Smooth muscle cell (in vitro differentiated cells): ENCODE data around the gene IDH3B. TPM values are rescaled to one million over a fixed set of nuclear protein-coding genes. Genes with fewer than 3 reads are reported as not detected.

Source experiments
- DNase-seq: peaks from one replicate; lab custom pipeline; 2025; ENCODE audit not compliant: unreplicated experiment; lab: John Stamatoyannopoulos, UW
- H2AFZ ChIP-seq: fragments of 200-600 bp; sonication (generic); 2 replicates; pipeline ENCODE4 v1.6.0; 2016; ENCODE audit warnings: antibody characterized with exemption, low read depth, mild to moderate bottlenecking
- H3F3A ChIP-seq: fragments of 200-600 bp; sonication (generic); 2 replicates; pipeline ENCODE4 v1.6.0; 2017; ENCODE audit warnings: antibody characterized with exemption, low read depth
- H3K27ac ChIP-seq: fragments of 200-600 bp; sonication (generic); 2 replicates; pipeline ENCODE4 v1.5.1; 2016; ENCODE audit warnings: low read depth, mild to moderate bottlenecking
- H3K27me3 ChIP-seq: fragments of 200-600 bp; sonication (generic); 2 replicates; pipeline ENCODE4 v1.6.1; 2016; ENCODE audit warnings: low read depth, mild to moderate bottlenecking
- H3K36me3 ChIP-seq: fragments of 200-600 bp; sonication (generic); 2 replicates; pipeline ENCODE4 v1.5.1; 2016; ENCODE audit warnings: low read depth
- H3K4me1 ChIP-seq: fragments of 200-600 bp; sonication (generic); 2 replicates; pipeline ENCODE4 v1.5.1; 2016; ENCODE audit warnings: low read depth
- H3K4me2 ChIP-seq: fragments of 200-600 bp; sonication (generic); 2 replicates; pipeline ENCODE4 v1.6.0; 2016; ENCODE audit warnings: mild to moderate bottlenecking
- H3K4me3 ChIP-seq: fragments of 200-600 bp; sonication (generic); 2 replicates; pipeline ENCODE4 v1.5.1; 2016; ENCODE audit warnings: mild to moderate bottlenecking
- H3K79me2 ChIP-seq: fragments of 200-600 bp; sonication (generic); 2 replicates; pipeline ENCODE4 v1.6.0; 2016; ENCODE audit warnings: low read depth, mild to moderate bottlenecking
- H3K9ac ChIP-seq: fragments of 200-600 bp; sonication (generic); 2 replicates; pipeline ENCODE4 v1.6.0; 2016; ENCODE audit warnings: low read depth
- H3K9me3 ChIP-seq: fragments of 200-600 bp; sonication (generic); replicated peaks from 2 replicates; pipeline ENCODE4 v1.5.1; 2016; ENCODE audit warnings: low read depth
- H4K20me1 ChIP-seq: fragments of 200-600 bp; sonication (generic); 2 replicates; pipeline ENCODE4 v1.6.0; 2016; ENCODE audit warnings: low read depth
- WGBS: methylation state at CpG from one replicate; pipeline ENCODE4 v1.1.7; 2016; ENCODE audit warnings: low lambda C conversion rate; 5-methylcytosine and 5-hydroxymethylcytosine counted together
- polyA plus RNA-seq: library from polyadenylated mRNA; unstranded; fragments of >200 nt; fragmentation: Nextera tagmentation; extraction: Ambion mirVana; gene quantifications from 2 replicates; pipeline ENCODE4 v1.2.1, GENCODE V29; 2016
- total RNA-seq: library from RNA; depleted of rRNA; stranded (reverse); fragments of >200 nt; gene quantifications from 2 replicates; pipeline ENCODE4 v1.2.3, GENCODE V29; 2014
- TF ChIP-seq, protein P1 (sequence below): fragments of 200-600 bp; sonication (generic); IDR thresholded peaks from 2 replicates; pipeline ENCODE4 v1.5.1; 2017; ENCODE audit warnings: borderline replicate concordance, mild to moderate bottlenecking, antibody characterized with exemption; ENCODE audit not compliant: insufficient read depth, poor library complexity, severe bottlenecking

IDH3B gene
- total and polyA plus RNA-seq, 2 experiments from 2014 or later: 64.2 to 89.6 TPM

DNA sequence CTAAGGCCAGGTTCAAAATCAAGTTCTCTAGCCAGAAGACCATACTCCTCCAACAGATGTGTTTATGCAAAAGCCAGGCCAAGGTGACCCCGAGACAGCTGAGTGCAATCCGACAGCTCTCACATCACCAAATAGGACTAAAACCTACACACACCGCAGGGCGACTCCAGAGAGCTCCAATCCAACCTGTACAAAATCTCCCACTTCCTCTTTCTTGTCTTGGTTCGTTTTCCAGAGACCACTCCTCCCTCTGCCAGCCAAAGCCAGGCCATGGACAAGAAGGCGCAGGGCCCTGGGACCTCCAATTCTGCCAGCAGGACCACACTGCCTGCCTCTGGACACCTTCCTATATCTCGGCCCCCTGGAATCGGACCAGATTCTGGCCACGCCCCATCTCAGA lies 23.1 kb downstream of the IDH3B start:
- Histone ChIP-seq H3K9me3 (no peaks in the 10 kb centered on the region), H3K4me2 (no peak overlapping the region), H2AFZ (no peak overlapping the region), H3K9ac (no peak overlapping the region), H3K36me3 (no peaks in the 10 kb centered on the region), H3K27ac (no peak overlapping the region), H3K4me3 (no peak overlapping the region), H4K20me1 (no peaks in the 10 kb centered on the region), H3K79me2 (no peaks in the 10 kb centered on the region), H3F3A (no peaks in the 10 kb centered on the region), H3K27me3 (peaks cover 5% of the 10 kb centered on the region), H3K4me1 (no peaks in the 10 kb centered on the region)
- WGBS: 86% methylated on average over 9 of the region's 9 CpGs
- TF ChIP-seq, protein P1, sequence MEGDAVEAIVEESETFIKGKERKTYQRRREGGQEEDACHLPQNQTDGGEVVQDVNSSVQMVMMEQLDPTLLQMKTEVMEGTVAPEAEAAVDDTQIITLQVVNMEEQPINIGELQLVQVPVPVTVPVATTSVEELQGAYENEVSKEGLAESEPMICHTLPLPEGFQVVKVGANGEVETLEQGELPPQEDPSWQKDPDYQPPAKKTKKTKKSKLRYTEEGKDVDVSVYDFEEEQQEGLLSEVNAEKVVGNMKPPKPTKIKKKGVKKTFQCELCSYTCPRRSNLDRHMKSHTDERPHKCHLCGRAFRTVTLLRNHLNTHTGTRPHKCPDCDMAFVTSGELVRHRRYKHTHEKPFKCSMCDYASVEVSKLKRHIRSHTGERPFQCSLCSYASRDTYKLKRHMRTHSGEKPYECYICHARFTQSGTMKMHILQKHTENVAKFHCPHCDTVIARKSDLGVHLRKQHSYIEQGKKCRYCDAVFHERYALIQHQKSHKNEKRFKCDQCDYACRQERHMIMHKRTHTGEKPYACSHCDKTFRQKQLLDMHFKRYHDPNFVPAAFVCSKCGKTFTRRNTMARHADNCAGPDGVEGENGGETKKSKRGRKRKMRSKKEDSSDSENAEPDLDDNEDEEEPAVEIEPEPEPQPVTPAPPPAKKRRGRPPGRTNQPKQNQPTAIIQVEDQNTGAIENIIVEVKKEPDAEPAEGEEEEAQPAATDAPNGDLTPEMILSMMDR: no peak
- no peak for DNase-seq

DNA sequence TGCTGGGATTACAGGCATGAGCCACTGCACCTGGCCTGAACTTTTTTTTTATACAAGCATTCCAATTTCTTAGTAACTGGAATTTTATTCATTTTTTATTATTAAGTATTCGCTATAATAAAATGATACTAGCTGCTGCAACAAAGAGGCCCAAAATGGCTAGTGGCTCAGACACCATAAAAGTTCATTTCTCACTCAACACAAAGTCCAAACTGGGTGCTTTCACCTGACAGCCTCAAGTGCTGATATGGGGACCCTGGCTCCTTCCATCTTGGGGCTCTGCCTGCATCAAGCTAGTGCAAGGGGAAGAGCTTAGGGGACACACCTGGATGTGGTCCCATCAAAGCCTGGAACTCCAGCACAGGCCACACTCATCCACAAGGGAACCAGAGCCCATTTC lies 23.8 kb downstream of the IDH3B start:
- no peak for DNase-seq
- TF ChIP-seq, protein P1: no peak
- no peaks in the 10 kb centered on the region for H3K9me3 ChIP-seq
- H3K27me3 ChIP-seq: peaks cover 11% of the 10 kb centered on the region
- H3K36me3 ChIP-seq: no peaks in the 10 kb centered on the region
- no peaks in the 10 kb centered on the region for H3F3A ChIP-seq
- 0% methylated on average over 1 of the region's 1 CpG for WGBS
- no peaks in the 10 kb centered on the region for H4K20me1 ChIP-seq
- no peak overlapping the region for H3K4me3 ChIP-seq
- H3K9ac ChIP-seq: no peak overlapping the region
- no peak overlapping the region for H3K27ac ChIP-seq
- no peaks in the 10 kb centered on the region for H3K4me1 ChIP-seq
- H3K4me2 ChIP-seq: no peak overlapping the region
- no peak overlapping the region for H2AFZ ChIP-seq
- no peaks in the 10 kb centered on the region for H3K79me2 ChIP-seq

DNA sequence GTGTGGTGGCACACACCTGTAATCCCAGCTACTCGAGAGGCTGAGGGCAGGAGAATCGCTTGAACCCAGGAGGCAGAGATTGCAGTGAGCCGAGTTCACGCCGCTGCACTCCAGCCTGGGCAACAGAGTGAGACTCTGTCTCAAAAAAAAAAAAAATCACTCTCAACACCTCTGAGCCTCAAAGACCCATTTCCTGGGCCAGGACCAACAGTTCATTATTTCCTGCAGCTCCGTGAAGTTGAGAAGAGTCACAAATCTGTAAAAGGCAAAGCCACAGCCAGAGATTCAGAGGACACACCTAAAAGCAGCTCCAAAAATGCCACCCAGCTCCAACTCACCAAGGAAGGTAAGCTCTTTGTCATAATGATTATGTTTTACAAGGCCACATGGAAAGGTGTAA lies 26.8 kb downstream of the IDH3B start:
- WGBS: 76% methylated on average over 6 of the region's 6 CpGs
- Histone ChIP-seq H3K4me2 (no peak overlapping the region), H2AFZ (no peak overlapping the region), H3K27ac (no peak overlapping the region), H4K20me1 (no peaks in the 10 kb centered on the region), H3K79me2 (no peaks in the 10 kb centered on the region), H3F3A (no peaks in the 10 kb centered on the region), H3K4me1 (no peaks in the 10 kb centered on the region), H3K4me3 (no peak overlapping the region), H3K36me3 (no peaks in the 10 kb centered on the region), H3K9me3 (no peaks in the 10 kb centered on the region), H3K9ac (no peak overlapping the region), H3K27me3 (peaks cover 41% of the 10 kb centered on the region)
- TF ChIP-seq, protein P1: no peak
- DNase-seq: no peak

DNA sequence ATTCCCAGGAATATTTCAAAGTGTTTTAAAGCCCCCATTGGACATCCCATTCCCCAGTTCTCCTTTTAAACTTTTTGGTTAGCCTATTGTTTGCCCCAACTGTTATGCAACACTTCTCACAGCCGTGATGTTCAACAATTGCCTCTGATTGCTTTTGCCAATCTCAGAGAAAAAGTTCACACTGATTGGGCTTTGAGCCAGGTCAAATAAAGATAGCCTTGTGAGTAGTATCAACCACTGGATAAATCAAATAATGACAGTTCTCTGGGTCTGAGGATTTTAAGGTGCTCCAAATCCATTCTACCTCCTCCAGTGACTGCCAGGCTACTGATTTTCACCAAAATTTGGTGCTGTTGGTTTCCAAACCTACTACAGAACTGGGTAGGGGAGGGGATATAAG lies 30.6 kb downstream of the IDH3B start:
- Histone ChIP-seq H2AFZ (no peak overlapping the region), H3K4me3 (no peak overlapping the region), H3K9ac (no peak overlapping the region), H3K4me1 (no peaks in the 10 kb centered on the region), H3K27ac (no peak overlapping the region), H3K4me2 (no peak overlapping the region), H4K20me1 (no peaks in the 10 kb centered on the region), H3K79me2 (no peaks in the 10 kb centered on the region), H3K9me3 (no peaks in the 10 kb centered on the region), H3K36me3 (no peaks in the 10 kb centered on the region), H3K27me3 (peaks cover 42% of the 10 kb centered on the region), H3F3A (no peaks in the 10 kb centered on the region)
- DNase-seq: no peak
- WGBS: 0% methylated on average over 1 of the region's 1 CpG
- TF ChIP-seq, protein P1: no peak
